ENCODE results near the gene SGSM1. TPM values are rescaled to one million over a fixed set of nuclear protein-coding genes. Genes with fewer than 3 reads are reported as not detected.

SGSM1 gene
- total RNA-seq, 1 donor from 2014 or later = 0.09 TPM

DNA sequence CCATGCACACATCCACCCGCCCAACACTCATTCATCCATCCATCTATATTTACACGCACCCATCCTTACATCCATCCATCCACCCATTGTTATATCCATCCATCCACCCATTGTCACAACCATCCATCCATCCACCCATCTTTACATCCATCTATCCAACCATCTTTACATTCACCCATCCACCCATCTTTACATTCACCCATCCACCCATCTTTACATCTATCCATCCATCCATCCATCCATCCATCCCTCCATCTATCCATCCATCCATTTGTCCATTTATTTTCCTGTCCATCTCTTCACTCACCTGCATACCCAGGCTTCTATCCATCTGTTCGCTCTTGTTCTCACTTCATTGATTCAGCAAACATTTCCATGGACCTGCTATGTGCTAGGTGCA is 49.8 kb downstream of the SGSM1 start:
- ATAC-seq (ENCODE audit: low read depth) (no peak), DNase-seq (no peak)
- intact Hi-C loops (cut with micrococcal nuclease) = loop anchor here (10.0 kb wide), 1 partner anchor 59 kb away; no protein-coding TSS in a partner anchor
- no peak overlapping the region for H3K4me3 Mint-ChIP-seq
- TF ChIP-seq, protein P1, sequence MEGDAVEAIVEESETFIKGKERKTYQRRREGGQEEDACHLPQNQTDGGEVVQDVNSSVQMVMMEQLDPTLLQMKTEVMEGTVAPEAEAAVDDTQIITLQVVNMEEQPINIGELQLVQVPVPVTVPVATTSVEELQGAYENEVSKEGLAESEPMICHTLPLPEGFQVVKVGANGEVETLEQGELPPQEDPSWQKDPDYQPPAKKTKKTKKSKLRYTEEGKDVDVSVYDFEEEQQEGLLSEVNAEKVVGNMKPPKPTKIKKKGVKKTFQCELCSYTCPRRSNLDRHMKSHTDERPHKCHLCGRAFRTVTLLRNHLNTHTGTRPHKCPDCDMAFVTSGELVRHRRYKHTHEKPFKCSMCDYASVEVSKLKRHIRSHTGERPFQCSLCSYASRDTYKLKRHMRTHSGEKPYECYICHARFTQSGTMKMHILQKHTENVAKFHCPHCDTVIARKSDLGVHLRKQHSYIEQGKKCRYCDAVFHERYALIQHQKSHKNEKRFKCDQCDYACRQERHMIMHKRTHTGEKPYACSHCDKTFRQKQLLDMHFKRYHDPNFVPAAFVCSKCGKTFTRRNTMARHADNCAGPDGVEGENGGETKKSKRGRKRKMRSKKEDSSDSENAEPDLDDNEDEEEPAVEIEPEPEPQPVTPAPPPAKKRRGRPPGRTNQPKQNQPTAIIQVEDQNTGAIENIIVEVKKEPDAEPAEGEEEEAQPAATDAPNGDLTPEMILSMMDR (IDR thresholded peaks at IDR 0.05) = no peak
- no peaks in the 10 kb centered on the region for H3K36me3 Mint-ChIP-seq (ENCODE audit: low read depth)
- no peaks in the 10 kb centered on the region for H3K4me1 Mint-ChIP-seq
- POLR2A ChIA-PET = no interaction called here
- CTCF ChIA-PET = no interaction called here
- H3K9me3 Mint-ChIP-seq = no peaks in the 10 kb centered on the region
- H3K27ac Mint-ChIP-seq = no peak overlapping the region
- peaks cover 2% of the 10 kb centered on the region for H3K27me3 Mint-ChIP-seq

DNA sequence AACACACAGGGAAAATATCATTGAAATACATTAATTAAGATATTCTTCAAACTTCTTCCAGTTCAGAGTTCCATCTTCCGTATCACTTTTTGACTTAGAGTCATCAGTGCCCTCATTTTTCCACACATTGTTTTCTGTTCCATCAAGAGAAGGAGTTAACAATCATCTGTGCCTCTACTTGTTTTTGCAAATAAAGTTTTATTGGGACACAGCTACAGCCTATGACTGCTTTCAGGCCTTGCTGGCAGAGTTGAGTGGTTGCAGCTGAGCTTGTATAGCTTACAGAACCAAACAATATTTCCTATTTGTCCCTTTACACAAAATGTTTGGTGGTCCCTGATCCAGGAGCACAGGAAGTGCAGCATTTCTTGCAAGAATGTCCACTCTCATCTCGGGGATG is 51.6 kb downstream of the SGSM1 start:
- Mint-ChIP-seq H3K9me3 (no peaks in the 10 kb centered on the region), H3K4me1 (no peaks in the 10 kb centered on the region), H3K36me3 (ENCODE audit: low read depth) (no peaks in the 10 kb centered on the region), H3K27ac (no peak overlapping the region), H3K4me3 (no peak overlapping the region), H3K27me3 (peaks cover 2% of the 10 kb centered on the region)
- ChIA-PET CTCF (no interaction called here), POLR2A (no interaction called here)
- intact Hi-C loops (cut with micrococcal nuclease) = loop anchor here (10.0 kb wide), 1 partner anchor 57 kb away; no protein-coding TSS in a partner anchor
- no peak for ATAC-seq (ENCODE audit: low read depth)
- TF ChIP-seq, protein P1 (IDR thresholded peaks at IDR 0.05) = no peak
- no peak for DNase-seq

- no peak for DNase-seq
- H3K36me3 Mint-ChIP-seq (ENCODE audit: low read depth) = no peaks in the 10 kb centered on the region
- intact Hi-C loops (cut with micrococcal nuclease) = loop anchor here (10.0 kb wide), 1 partner anchor 55 kb away; no protein-coding TSS in a partner anchor
- no peaks in the 10 kb centered on the region for H3K9me3 Mint-ChIP-seq
- ChIA-PET POLR2A (no interaction called here), CTCF (no interaction called here)
- H3K27me3 Mint-ChIP-seq = peaks cover 4% of the 10 kb centered on the region
- TF ChIP-seq, protein P1 (IDR thresholded peaks at IDR 0.05) = no peak
- ATAC-seq (ENCODE audit: low read depth) = no peak
- H3K4me1 Mint-ChIP-seq = no peaks in the 10 kb centered on the region
- no peak overlapping the region for H3K27ac Mint-ChIP-seq
- H3K4me3 Mint-ChIP-seq = no peak overlapping the region
Observed at GRCh38 chr22:24859587-24859986, 53.6 kb downstream of the SGSM1 start.

GRCh38 chr22:24865508-24865907 is 59.5 kb downstream of the SGSM1 start:
- ChIA-PET CTCF (no interaction called here), POLR2A (no interaction called here)
- H3K27me3 Mint-ChIP-seq = peaks cover 7% of the 10 kb centered on the region
- intact Hi-C loops (cut with micrococcal nuclease) = no loop called here
- H3K27ac Mint-ChIP-seq = no peak overlapping the region
- ATAC-seq (ENCODE audit: low read depth) = no peak
- H3K4me3 Mint-ChIP-seq = no peak overlapping the region
- H3K36me3 Mint-ChIP-seq (ENCODE audit: low read depth) = no peaks in the 10 kb centered on the region
- TF ChIP-seq, protein P1 (IDR thresholded peaks at IDR 0.05) = no peak
- no peaks in the 10 kb centered on the region for H3K9me3 Mint-ChIP-seq
- H3K4me1 Mint-ChIP-seq = no peaks in the 10 kb centered on the region
- DNase-seq = no peak

DNA sequence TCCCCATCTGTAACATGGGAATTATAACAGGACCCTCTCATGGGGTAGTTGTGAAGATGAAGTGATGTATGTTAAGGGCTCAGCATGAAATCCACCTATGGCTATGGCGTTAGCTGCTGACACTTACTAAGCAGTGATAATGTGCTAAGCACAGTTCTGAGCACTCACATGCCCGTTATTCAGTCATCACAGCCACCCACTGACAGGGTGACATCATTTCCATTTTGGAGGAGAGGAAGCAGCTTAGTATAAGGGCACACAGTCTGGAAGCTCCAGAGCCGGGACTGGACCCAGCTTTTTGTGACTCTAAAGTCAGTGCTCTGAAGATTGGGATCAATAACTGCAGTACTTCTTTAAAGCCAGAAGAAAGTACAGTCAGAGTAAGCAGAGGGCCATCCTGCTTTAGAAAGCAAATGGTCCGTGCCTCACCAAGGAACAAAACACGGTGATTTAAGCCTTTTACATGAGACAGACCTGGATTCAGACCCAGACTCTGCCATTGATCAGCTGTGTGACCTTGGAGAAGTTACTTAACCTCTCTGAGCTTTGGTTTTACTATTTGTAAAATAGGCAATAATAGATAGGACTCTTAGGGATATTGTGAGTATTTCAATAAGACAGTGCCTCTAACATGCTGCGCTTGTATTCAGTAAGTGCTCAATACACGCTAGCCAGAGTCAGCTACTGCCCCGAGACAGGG is 61.5 kb downstream of the SGSM1 start:
- H3K9me3 Mint-ChIP-seq = no peaks in the 10 kb centered on the region
- no peak overlapping the region for H3K27ac Mint-ChIP-seq
- H3K36me3 Mint-ChIP-seq (ENCODE audit: low read depth) = no peaks in the 10 kb centered on the region
- no peak for ATAC-seq (ENCODE audit: low read depth)
- DNase-seq = no peak
- intact Hi-C loops (cut with micrococcal nuclease) = no loop called here
- no peaks in the 10 kb centered on the region for H3K4me1 Mint-ChIP-seq
- ChIA-PET CTCF (no interaction called here), POLR2A (no interaction called here)
- TF ChIP-seq, protein P1 (IDR thresholded peaks at IDR 0.05) = no peak
- no peak overlapping the region for H3K4me3 Mint-ChIP-seq
- H3K27me3 Mint-ChIP-seq = peaks cover 7% of the 10 kb centered on the region

All from activated B cell treated with CpG ODN at 0.5 μM for 24 hours (primary cell).